ENCODE results near the gene GRM3.

DNA sequence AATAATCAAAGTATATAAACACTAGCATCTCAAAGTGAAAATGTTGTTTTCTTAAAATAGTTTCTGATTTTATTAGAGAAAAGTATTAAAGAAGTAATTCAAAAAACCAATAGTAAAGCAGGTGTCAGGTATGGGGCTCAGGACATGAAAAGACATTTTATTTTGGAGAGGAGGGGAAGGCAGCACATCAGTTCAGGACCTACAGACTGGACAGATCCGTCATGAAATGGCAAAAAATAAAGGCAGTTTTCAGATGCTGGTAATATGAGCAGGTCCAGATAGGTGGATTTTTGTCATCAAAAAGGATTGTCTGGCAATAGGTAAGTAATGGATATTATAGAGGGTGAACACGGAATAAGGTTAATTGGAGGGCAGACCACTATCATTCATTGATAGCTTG, 49.0 kb downstream of the GRM3 start:
- TF ChIP-seq POLR2A (IDR thresholded peaks at IDR 0.05; ENCODE audit: low read depth, low read length), result no peak
- no peak for TF ChIP-seq POLR2AphosphoS5 (IDR thresholded peaks at IDR 0.05; ENCODE audit: low read depth, low read length)

All from GM12892 (cell line).